Panc1 (cell line): ENCODE data around the gene FAM200C. TPM values are rescaled to one million over a fixed set of nuclear protein-coding genes. Genes with fewer than 3 reads are reported as not detected.

Experiments used
- ATAC-seq: fragments of 200-7000 bp; cut with Tn5 transposase; 2 replicates; pipeline ENCODE4 v1.9.1; 2020; ENCODE audit warnings: mild to moderate bottlenecking, moderate library complexity
- BruUV-seq: library from RNA; stranded (reverse); fragments of 400-500 nt; replicated peaks from 2 replicates; lab custom pipeline; 2021; lab: Mats Ljungman, UMichigan
- CTCF ChIA-PET: fragments of 300-600 bp; sonication (Branson Sonifier 250); formaldehyde crosslinking; loops from one replicate; lab custom pipeline; 2022; ENCODE audit warnings: antibody characterized with exemption; lab: Charles Lee
- POLR2A ChIA-PET: fragments of 300-600 bp; sonication (Branson Sonifier 250); formaldehyde crosslinking; loops from one replicate; lab custom pipeline; 2022; ENCODE audit warnings: antibody characterized with exemption; lab: Charles Lee
- DNase-seq: peaks from one replicate; pipeline ENCODE4 v3.0.0-alpha.2; 2010; ENCODE audit warnings: low read depth, low spot score
- H3K27ac ChIP-seq: 2 replicates; pipeline ENCODE4 v1.5.1; 2011; ENCODE audit warnings: mild to moderate bottlenecking, low read length, inconsistent platforms
- H3K27me3 ChIP-seq: fragments of 200-500 bp; sonication (Bioruptor generic); 2 replicates; pipeline ENCODE4 v1.6.0; 2014; ENCODE audit warnings: low read length, inconsistent platforms; ENCODE audit not compliant: control insufficient read depth, insufficient read depth
- H3K36me3 ChIP-seq: fragments of 200-500 bp; sonication (Bioruptor generic); 2 replicates; pipeline ENCODE4 v1.5.1; 2014; ENCODE audit warnings: inconsistent platforms, mild to moderate bottlenecking, low read length, moderate library complexity; ENCODE audit not compliant: control insufficient read depth, insufficient read depth
- H3K4me1 ChIP-seq: 2 replicates; pipeline ENCODE4 v1.5.1; 2011; ENCODE audit warnings: inconsistent platforms, mild to moderate bottlenecking, low read length, moderate library complexity; ENCODE audit not compliant: control insufficient read depth, insufficient read depth
- H3K4me3 ChIP-seq, 2 experiments: 2 replicates each; pipeline ENCODE4 v1.5.1; 2011 to 2012; ENCODE audit warnings: low read depth in 2 of 2, low read length in 2 of 2, mild to moderate bottlenecking in 2 of 2, inconsistent platforms in 1 of 2, moderate library complexity in 1 of 2
- H3K9me3 ChIP-seq: fragments of 200-500 bp; sonication (Bioruptor generic); 2 replicates; pipeline ENCODE4 v1.5.1; 2014; ENCODE audit warnings: low read depth, mild to moderate bottlenecking, inconsistent platforms, low read length, moderate library complexity; ENCODE audit not compliant: control insufficient read depth, insufficient read depth
- CTCF ChIP-seq: fragments of 450-650 bp; IDR thresholded peaks from 2 replicates; pipeline ENCODE4 v1.5.1; 2017; ENCODE audit warnings: mild to moderate bottlenecking
- POLR2AphosphoS5 ChIP-seq: IDR thresholded peaks from 2 replicates; pipeline ENCODE4 v1.6.1; 2012; ENCODE audit warnings: mild to moderate bottlenecking, low read depth, low read length, moderate library complexity
- REST ChIP-seq, 2 experiments: IDR thresholded peaks; 2 replicates each; pipeline ENCODE4 v1.6.1; 2011 to 2012; ENCODE audit warnings: low read depth in 2 of 2, control low read depth in 1 of 2, low read length in 1 of 2, mild to moderate bottlenecking in 1 of 2, moderate library complexity in 1 of 2; ENCODE audit not compliant: insufficient read depth in 1 of 2
- SIN3A ChIP-seq: IDR thresholded peaks from 2 replicates; pipeline ENCODE4 v1.6.1; 2012; ENCODE audit warnings: low read depth, mild to moderate bottlenecking, low read length, moderate library complexity, borderline replicate concordance; ENCODE audit not compliant: insufficient read depth
- TCF7L2 ChIP-seq: IDR thresholded peaks from 2 replicates; pipeline ENCODE4 v1.6.1; 2011; ENCODE audit warnings: mild to moderate bottlenecking, low read depth, low read length, inconsistent platforms
- in situ Hi-C: cut with HindIII; loops from 2 replicates; pipeline ENCODE4 v1.10.0; 2016; ENCODE audit warnings: low sequenced_read_pairs, low pct_unique_long_range_greater_than_20kb
- intact Hi-C: fragments of 100-400 bp; cut with micrococcal nuclease; formaldehyde crosslinking; loops from one replicate; pipeline ENCODE4 v1.10.0; 2022; ENCODE audit not compliant: unreplicated experiment
- total RNA-seq: library from RNA; stranded (reverse); gene quantifications from one replicate; pipeline ENCODE4 v1.2.1, GENCODE V29; 2021; ENCODE audit not compliant: unreplicated experiment

Gene FAM200C
- total RNA-seq, 1 experiment from 2014 or later = 3.0 TPM

- intact Hi-C loops (no loop called here), in situ Hi-C loops (no loop called here)
- ATAC-seq = no peak
- POLR2A ChIA-PET = interaction anchor here (0.6 kb wide), 1 partner anchor 1245 kb away, joined by 3 read pairs; no protein-coding TSS in a partner anchor
- Histone ChIP-seq H3K36me3 (no peaks in the 10 kb centered on the region; the same call in none of the 2 replicates), H3K4me1 (peaks cover 11% of the 10 kb centered on the region; the same call in 1 of the 2 replicates), H3K27ac (no peak overlapping the region), H3K27me3 (no peaks in the 10 kb centered on the region), H3K4me3 (no peak overlapping the region), H3K9me3 (no peaks in the 10 kb centered on the region)
- TF ChIP-seq REST (IDR thresholded peaks at IDR 0.05; ENCODE audit: insufficient read depth in 1 of 2, low read depth in 2 of 2, low read length in 1 of 2) (no peak), SIN3A (no peak), TCF7L2 (no peak), CTCF (no peak), POLR2AphosphoS5 (no peak)
- DNase-seq = no peak
- CTCF ChIA-PET = no interaction called here
- BruUV-seq = no TSS peak
Measured at GRCh38 chr5:160397492-160397891, 2.4 kb downstream of the FAM200C start.

GRCh38 chr5:160395111-160395510, 4.7 kb downstream of the FAM200C start:
- BruUV-seq = no TSS peak
- intact Hi-C loops = no loop called here
- no peak for TF ChIP-seq CTCF
- TF ChIP-seq REST (IDR thresholded peaks at IDR 0.05; ENCODE audit: insufficient read depth in 1 of 2, low read depth in 2 of 2, low read length in 1 of 2) = no peak
- TF ChIP-seq POLR2AphosphoS5 = no peak
- no peaks in the 10 kb centered on the region for H3K27me3 ChIP-seq
- peaks cover 5% of the 10 kb centered on the region; the same call in 1 of the 2 replicates for H3K4me1 ChIP-seq
- H3K36me3 ChIP-seq = no peaks in the 10 kb centered on the region
- no peak overlapping the region for H3K4me3 ChIP-seq
- ChIA-PET POLR2A (no interaction called here), CTCF (no interaction called here)
- in situ Hi-C loops = no loop called here
- no peak overlapping the region for H3K27ac ChIP-seq
- ATAC-seq (no peak), DNase-seq (no peak)
- H3K9me3 ChIP-seq = no peaks in the 10 kb centered on the region
